K562 (cell line): ENCODE results near the gene PRR36. TPM values are rescaled to one million over a fixed set of nuclear protein-coding genes. Genes with fewer than 3 reads are reported as not detected.
A peak's percentile ranks its signal among the peaks of the same experiment; 100 is the strongest.

ENCODE experiments used
- CHD4 ChIP-seq: fragments of 200-600 bp; sonication (generic); IDR thresholded peaks from 3 replicates; pipeline ENCODE4 v1.6.1; 2012; ENCODE audit warnings: low read depth, mild to moderate bottlenecking, mixed read lengths, low read length, inconsistent platforms; ENCODE audit not compliant: insufficient read depth, insufficient replicate concordance, poor library complexity, severe bottlenecking
- CXXC5 ChIP-seq: fragments of 250-450 bp; sonication (Bioruptor Pico); IDR thresholded peaks from 2 replicates; pipeline ENCODE4 v1.8.0; 2022; ENCODE audit warnings: inconsistent platforms, mild to moderate bottlenecking, moderate library complexity
- DIDO1 ChIP-seq: fragments of 450-650 bp; IDR thresholded peaks from 2 replicates; pipeline ENCODE4 v1.6.1; 2016; ENCODE audit warnings: low read depth, missing biosample characterization, missing genetic modification characterization
- DNMT1 ChIP-seq: fragments of 450-650 bp; IDR thresholded peaks from 2 replicates; pipeline ENCODE4 v1.6.1; 2016; ENCODE audit warnings: antibody characterized with exemption, mild to moderate bottlenecking
- FOXJ2 ChIP-seq: fragments of 200-800 bp; sonication (Bioruptor generic); IDR thresholded peaks from 2 replicates; pipeline ENCODE4 v1.6.1; 2016; ENCODE audit warnings: missing genetic modification characterization, missing compliant biosample characterization
- GTF3C2 ChIP-seq: IDR thresholded peaks from 3 replicates; pipeline ENCODE4 v1.6.1; 2011; ENCODE audit warnings: borderline replicate concordance, mild to moderate bottlenecking, moderate library complexity; ENCODE audit not compliant: insufficient read length; ENCODE audit errors: extremely low read depth
- HCFC1 ChIP-seq: IDR thresholded peaks from 2 replicates; pipeline ENCODE4 v1.6.1; 2012; ENCODE audit warnings: low read depth, low read length, improper control_type of control experiment
- HNRNPLL ChIP-seq: fragments of 200-400 bp; formaldehyde crosslinking; IDR thresholded peaks from 2 replicates; pipeline ENCODE4 v1.6.1; 2017; ENCODE audit warnings: low read length, low read depth, mild to moderate bottlenecking; ENCODE audit not compliant: poor library complexity, severe bottlenecking
- JUND ChIP-seq, 2 experiments: IDR thresholded peaks; 2 replicates in 1 of 2; 3 replicates in 1 of 2; pipeline ENCODE4 v1.6.1; 2011; ENCODE audit warnings: borderline replicate concordance in 2 of 2, low read depth in 2 of 2, low read length in 2 of 2, improper control_type of control experiment in 1 of 2, missing biosample characterization in 1 of 2, missing genetic modification characterization in 1 of 2, missing genetic modification reagents in 1 of 2
- MXD1 ChIP-seq: fragments of 250-450 bp; sonication (Bioruptor Pico); IDR thresholded peaks from 2 replicates; pipeline ENCODE4 v1.8.0; 2021; ENCODE audit warnings: borderline replicate concordance, mild to moderate bottlenecking, moderate library complexity; ENCODE audit not compliant: poor library complexity, severe bottlenecking
- NFXL1 ChIP-seq: fragments of 450-650 bp; formaldehyde crosslinking; IDR thresholded peaks from 2 replicates; pipeline ENCODE4 v1.4.0; 2021; ENCODE audit warnings: mild to moderate bottlenecking
- NFYB ChIP-seq: IDR thresholded peaks from 2 replicates; pipeline ENCODE4 v1.6.1; 2011; ENCODE audit warnings: mild to moderate bottlenecking, moderate library complexity; ENCODE audit not compliant: insufficient read length; ENCODE audit errors: extremely low read depth
- NR2C2 ChIP-seq, 2 experiments: fragments of 200-800 bp in 1 of 2; sonication (Bioruptor generic) in 1 of 2; sonication (generic) in 1 of 2; formaldehyde crosslinking in 1 of 2; IDR thresholded peaks; 2 replicates each; pipeline versions ENCODE4 v1.6.1 to v1.8.0; 2016 to 2022; ENCODE audit warnings: mild to moderate bottlenecking in 1 of 2, missing compliant biosample characterization in 1 of 2, missing genetic modification characterization in 1 of 2, missing genetic modification reagents in 1 of 2
- RBBP5 ChIP-seq: fragments of 200-600 bp; sonication (generic); IDR thresholded peaks from 2 replicates; pipeline ENCODE4 v1.6.1; 2012; ENCODE audit warnings: borderline replicate concordance, mild to moderate bottlenecking, low read length, control low read depth, inconsistent platforms; ENCODE audit not compliant: insufficient read depth, poor library complexity, severe bottlenecking
- SIX5 ChIP-seq, 2 experiments: IDR thresholded peaks; 2 replicates each; pipeline ENCODE4 v1.6.1; 2011; ENCODE audit warnings: low read length in 2 of 2, borderline replicate concordance in 1 of 2, low read depth in 1 of 2, mild to moderate bottlenecking in 1 of 2, moderate library complexity in 1 of 2; ENCODE audit not compliant: insufficient read depth in 1 of 2
- ZNF239 ChIP-seq: fragments of 250-450 bp; sonication (Bioruptor Pico); IDR thresholded peaks from 2 replicates; pipeline ENCODE4 v1.4.0; 2020; ENCODE audit warnings: mild to moderate bottlenecking
- ZNF253 ChIP-seq: fragments of 250-450 bp; sonication (Bioruptor Pico); conservative IDR thresholded peaks from 2 replicates; pipeline ENCODE4 v1.6.1; 2021; ENCODE audit warnings: mild to moderate bottlenecking
- ZNF311 ChIP-seq: fragments of 250-450 bp; sonication (Bioruptor Pico); IDR thresholded peaks from 2 replicates; pipeline ENCODE4 v1.4.0; 2020; ENCODE audit warnings: mild to moderate bottlenecking, moderate library complexity
- ZNF512 ChIP-seq: IDR thresholded peaks from 2 replicates; pipeline ENCODE4 v1.6.1; 2016; ENCODE audit warnings: missing genetic modification characterization, missing compliant biosample characterization
- polyA plus RNA-seq, 8 experiments: library from polyadenylated mRNA; depleted of rRNA in 4 of 8; stranded (reverse) in 5 of 8; unstranded in 3 of 8; fragments of >200 nt; fragmentation: Nextera tagmentation in 2 of 8; fragmentation: Illumina TruSeq in 1 of 8; extraction: Ambion mirVana in 2 of 8; extraction: Trizol in 1 of 8; gene quantifications; 2 replicates each; pipeline versions ENCODE4 v1.2.1 to v1.2.3, GENCODE V29; 2011 to 2014; ENCODE audit warnings: inconsistent platforms in 1 of 8, missing spikeins in 1 of 8
- total RNA-seq, 7 experiments: library from RNA; depleted of rRNA in 6 of 7; stranded (reverse); fragments of >200 nt in 6 of 7; fragmentation: Illumina TruSeq in 2 of 7; extraction: Trizol in 2 of 7; gene quantifications; 2 replicates each; pipeline versions ENCODE4 v1.2.1 to v1.2.3, GENCODE V29; 2011 to 2021; ENCODE audit warnings: low replicate concordance in 1 of 7

The PRR36 gene
- total and polyA plus RNA-seq, 9 of the 15 experiments (the other 6 are each of a cell fraction or from before 2014, with no cell fraction given), result 0.05 to 0.42 (median 0.06) TPM; not detected in 6

GRCh38 chr19:7920519-7921301, 46.5 kb upstream of the PRR36 start (continued):
- TF ChIP-seq ZNF512 (tag) (no peak), RBBP5 (no peak), HCFC1 (no peak), GTF3C2 (no peak), MXD1 (CRISPR knock-in tag) (no peak), FOXJ2 (tag) (no peak), CXXC5 (CRISPR knock-in tag) (peak; percentile 69), CHD4 (no peak), DNMT1 (no peak), SIX5 (IDR thresholded peaks at IDR 0.05; ENCODE audit: borderline replicate concordance in 1 of 2, insufficient read depth in 1 of 2, low read depth in 1 of 2, low read length in 2 of 2) (no peak), NFYB (no peak), ZNF311 (CRISPR knock-in tag) (no peak), NR2C2 (CRISPR knock-in tag; IDR thresholded peaks at IDR 0.05) (peak; percentile 69), NR2C2 (tag; IDR thresholded peaks at IDR 0.05) (no peak; the same call in 1 of the 2 replicates), DIDO1 (tag) (no peak), ZNF239 (no peak), ZNF253 (CRISPR knock-in tag) (no peak), HNRNPLL (no peak), NFXL1 (CRISPR knock-in tag) (no peak), JUND (IDR thresholded peaks at IDR 0.05; ENCODE audit: borderline replicate concordance, low read depth, low read length) (peak; percentile 25; the same call in 1 of the 2 replicates), JUND (tag; IDR thresholded peaks at IDR 0.05; ENCODE audit: borderline replicate concordance, low read depth, low read length) (no peak)
